GM18517 (cell line): ENCODE data around the gene BCAN.

Experiments
- ATAC-seq: cut with Tn5 transposase; IDR thresholded peaks from one replicate; pipeline ENCODE4 v1.9.1; 2021; ENCODE audit warnings: mild to moderate bottlenecking, moderate library complexity; ENCODE audit not compliant: unreplicated experiment

BCAN gene

DNA sequence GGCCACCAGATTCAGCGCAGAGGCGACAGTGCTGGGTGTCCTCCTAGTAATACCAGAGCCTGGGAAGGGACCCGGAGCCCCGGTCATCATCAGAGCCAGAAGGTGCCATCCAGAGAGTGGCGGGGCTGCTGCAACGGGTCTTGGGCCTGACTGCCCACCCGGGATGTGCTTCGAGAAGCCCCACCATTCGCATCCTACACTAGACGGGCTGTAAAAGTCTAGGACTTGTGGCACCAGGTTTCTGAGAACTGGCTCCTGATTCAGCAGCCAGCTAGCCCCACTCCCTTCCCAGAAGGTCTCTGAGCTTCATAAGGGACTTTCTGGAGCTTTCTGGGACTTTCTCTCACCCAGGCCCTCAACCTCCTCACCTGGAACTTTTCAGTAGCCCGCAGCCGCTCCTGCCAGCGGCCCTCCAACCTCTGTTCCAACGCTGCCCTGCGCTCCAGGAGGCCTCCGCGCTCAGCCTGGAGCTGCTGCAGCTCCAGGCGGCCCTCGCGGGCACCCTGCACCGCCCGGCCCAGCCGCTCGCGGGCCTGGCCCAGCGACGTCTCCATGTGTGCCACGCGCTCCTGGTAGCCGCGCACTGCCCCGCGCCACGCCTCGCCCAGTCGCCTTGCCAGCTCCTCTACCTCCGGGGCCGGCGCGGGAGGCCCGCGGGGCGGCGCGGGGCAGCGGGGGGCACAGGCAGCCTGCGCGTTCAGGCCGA lies 34.4 kb downstream of the BCAN start:
- ATAC-seq, result no peak

- no peak for ATAC-seq
Measured at GRCh38 chr1:156676820-156677615, 35.1 kb downstream of the BCAN start, which contains the start of gene NES. TSS of gene NES (minus strand) at chr1:156677407. CDS start at chr1:156677264, 143 bp downstream.

GRCh38 chr1:156677616-156678596 lies 36.0 kb downstream of the BCAN start:
- no peak for ATAC-seq

DNA sequence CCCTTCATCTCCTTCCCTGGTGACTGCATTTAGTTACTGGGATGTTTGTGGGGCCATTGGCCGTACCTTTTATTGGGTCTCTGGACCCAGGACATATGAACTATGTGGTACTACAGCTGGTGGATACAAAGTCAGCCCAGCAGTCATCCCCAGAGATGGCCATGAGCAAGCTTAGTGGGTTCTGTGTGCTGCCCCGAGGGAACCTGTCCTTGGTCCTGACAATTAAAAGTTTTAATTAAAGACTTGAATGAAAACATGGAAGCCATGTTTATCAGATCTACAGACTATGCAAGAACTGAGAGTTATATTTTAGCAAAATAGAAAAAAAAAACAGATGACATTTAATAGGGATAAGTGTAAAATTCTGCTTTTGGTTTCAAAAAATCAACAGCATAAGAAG lies 38.1 kb downstream of the BCAN start:
- ATAC-seq, result no peak

GRCh38 chr1:156681196-156681960 lies 39.5 kb downstream of the BCAN start:
- no peak for ATAC-seq

GRCh38 chr1:156682166-156682890 lies 40.4 kb downstream of the BCAN start:
- ATAC-seq, result no peak

DNA sequence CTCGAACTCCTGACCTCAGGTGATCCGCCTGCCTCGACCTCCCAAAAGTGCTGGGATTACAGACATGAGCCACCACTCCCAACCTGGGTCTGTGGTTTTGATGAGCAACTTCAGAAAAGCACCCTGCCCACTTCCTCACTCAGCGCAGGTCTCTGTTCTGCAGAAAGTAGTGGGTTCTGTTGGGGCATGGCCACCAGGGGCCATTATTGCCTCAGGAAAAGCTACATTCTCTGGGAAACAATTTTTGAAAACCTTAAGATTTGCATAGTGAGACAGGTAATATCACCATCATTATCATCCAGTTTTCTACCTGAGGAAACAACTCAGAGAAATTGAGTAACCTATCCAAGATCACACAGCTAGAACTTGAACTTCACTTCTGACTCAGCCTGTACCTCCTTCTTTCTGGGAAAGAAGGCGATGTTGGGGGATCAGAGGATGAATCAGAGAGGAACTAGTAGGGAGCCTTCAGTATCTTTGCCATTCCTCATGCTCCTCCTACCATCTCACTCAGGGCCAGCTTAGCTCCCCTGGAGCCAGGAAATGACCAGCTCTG lies 42.4 kb downstream of the BCAN start:
- ATAC-seq, result no peak

- no peak for ATAC-seq
Measured at GRCh38 chr1:156689035-156689952, 47.4 kb downstream of the BCAN start.

- no peak for ATAC-seq
Measured at GRCh38 chr1:156689953-156690674, 48.2 kb downstream of the BCAN start.

GRCh38 chr1:156690675-156691036 lies 48.7 kb downstream of the BCAN start:
- no peak for ATAC-seq

DNA sequence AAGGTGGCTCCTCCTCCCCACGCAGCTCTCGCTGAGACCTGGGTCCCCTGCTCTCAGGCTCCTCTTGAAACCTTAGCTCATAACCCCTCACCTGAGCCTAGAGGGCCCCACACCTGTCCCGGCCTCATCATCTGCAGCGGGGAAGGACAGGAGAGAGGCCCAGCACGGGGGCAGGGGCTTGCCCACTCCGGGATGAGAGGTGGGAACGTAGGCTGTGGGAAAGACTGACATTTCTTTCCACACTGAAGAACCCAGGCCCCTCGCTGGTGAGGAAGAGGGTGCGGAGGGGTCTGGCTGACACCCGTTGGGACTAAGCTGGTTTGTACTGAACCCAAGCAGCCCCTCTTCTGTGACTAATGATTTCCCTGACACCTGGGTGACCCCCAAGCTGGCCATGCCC lies 49.3 kb downstream of the BCAN start:
- no peak for ATAC-seq

GRCh38 chr1:156691665-156692440 lies 49.9 kb downstream of the BCAN start:
- no peak for ATAC-seq

DNA sequence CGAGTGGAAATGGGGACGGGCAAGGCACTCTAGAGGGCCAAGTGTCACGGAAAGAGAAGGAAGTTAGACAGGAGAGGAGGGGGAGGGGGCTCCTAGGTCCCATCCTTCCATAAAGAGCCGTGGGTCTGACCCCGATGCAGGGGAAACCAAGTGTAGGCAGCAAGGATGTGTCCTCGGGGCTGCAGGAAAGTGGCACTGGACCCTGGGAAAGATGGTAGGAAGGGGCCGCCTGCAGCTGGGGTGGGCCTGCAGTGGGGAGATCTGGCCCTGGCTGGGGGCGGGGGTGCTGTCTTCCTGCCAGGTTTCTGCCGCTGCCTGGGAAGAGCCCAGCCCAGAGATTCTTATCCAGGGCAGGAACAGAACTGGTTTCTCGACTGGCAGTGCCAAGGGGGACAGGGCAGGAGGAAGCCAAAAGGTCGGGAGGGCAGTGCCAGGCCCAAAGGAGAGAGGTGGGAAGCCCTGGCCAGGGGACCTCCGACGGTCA lies 50.6 kb downstream of the BCAN start:
- ATAC-seq, result no peak

DNA sequence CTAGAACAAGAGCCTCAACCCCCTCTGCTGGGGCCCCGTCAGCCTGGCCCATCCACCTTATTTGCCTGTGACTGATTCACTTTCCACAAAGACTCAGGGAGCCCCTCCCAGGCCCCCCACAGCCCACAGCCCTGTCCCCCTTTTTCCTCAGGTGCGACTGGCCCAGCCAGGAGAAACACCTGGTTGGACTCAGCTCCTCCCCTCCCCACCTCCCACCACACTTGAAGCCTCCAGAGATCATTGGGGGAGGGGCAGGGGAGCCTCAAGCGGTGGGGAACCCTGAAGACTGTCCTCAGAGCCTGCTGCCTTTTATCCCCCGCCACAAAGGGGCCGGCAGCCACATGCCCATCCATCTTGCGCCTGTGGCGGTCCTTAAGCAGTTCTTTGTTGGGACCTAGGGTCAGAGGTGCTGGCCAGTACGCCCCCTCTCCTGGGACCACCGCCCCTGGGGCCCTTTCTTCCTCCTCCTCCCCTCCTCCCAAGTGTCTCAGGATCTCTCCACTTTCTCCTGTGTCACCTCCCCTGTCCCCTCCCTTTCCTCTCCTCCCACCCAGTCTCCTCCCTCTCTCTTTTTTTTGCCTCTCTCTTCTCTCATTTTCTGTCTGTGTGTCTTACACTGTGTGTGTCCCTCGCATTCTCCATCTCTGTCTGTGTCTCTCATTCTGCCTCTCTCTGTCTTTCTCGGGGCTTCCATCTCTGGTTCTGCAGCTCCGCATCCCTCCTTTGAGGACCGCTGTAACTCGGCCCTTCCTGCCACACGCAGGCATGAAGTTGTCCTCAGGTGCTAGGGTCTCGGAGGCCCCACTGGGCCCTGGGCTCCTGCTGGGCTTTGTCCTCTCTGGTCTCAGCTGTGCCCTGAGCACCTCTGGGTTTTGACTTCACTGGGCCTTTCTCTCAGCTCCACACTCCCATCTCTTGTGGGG lies 51.3 kb downstream of the BCAN start:
- no peak for ATAC-seq

- no peak for ATAC-seq
Measured at GRCh38 chr1:156693848-156694689, 52.2 kb downstream of the BCAN start.
